Measurements from ENCODE around the gene LRP5. TPM values are rescaled to one million over a fixed set of nuclear protein-coding genes. Genes with fewer than 3 reads are reported as not detected.
A peak's percentile ranks its signal among the peaks of the same experiment; 100 is the strongest.

Gene LRP5
- 1 to 10 TPM; 6.8 to 9.3 TPM for total RNA-seq

DNA sequence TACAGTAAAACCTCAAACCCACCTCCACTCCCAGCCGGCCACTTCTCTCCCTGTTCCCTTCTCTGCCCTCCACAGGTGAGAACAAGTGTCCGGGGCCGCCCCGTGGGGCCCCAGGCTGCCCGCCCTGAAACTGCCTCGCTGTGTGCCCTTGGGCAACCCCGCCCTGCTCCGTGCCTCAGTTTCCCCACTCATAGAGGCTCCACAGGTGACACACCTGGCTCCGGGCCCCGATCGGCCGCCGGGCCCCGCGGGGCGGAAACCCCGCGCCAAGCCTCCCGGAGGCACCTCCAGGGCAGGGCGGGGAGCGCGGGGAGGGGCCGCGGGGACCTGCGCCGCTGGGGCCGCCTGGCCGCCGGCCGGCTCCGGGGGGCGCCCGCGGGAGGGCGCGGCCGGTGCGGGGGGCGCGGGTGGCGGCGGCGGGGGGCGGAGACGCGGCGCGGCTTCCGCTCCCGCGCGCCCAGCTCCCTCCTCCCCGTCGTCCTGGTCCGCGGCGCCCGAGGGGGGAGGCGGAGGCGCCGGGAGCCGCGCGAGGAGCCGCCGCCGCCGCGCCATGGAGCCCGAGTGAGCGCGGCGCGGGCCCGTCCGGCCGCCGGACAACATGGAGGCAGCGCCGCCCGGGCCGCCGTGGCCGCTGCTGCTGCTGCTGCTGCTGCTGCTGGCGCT lies at the start of gene LRP5:
Gene LRP5 (plus strand): TSS at position 475 of the 663 bp plus-strand sequence. CDS start 124 bp downstream, at position 599.
- ATAC-seq (replicated peaks in 1 of 2) = peak; percentile 65 to 76

DNA sequence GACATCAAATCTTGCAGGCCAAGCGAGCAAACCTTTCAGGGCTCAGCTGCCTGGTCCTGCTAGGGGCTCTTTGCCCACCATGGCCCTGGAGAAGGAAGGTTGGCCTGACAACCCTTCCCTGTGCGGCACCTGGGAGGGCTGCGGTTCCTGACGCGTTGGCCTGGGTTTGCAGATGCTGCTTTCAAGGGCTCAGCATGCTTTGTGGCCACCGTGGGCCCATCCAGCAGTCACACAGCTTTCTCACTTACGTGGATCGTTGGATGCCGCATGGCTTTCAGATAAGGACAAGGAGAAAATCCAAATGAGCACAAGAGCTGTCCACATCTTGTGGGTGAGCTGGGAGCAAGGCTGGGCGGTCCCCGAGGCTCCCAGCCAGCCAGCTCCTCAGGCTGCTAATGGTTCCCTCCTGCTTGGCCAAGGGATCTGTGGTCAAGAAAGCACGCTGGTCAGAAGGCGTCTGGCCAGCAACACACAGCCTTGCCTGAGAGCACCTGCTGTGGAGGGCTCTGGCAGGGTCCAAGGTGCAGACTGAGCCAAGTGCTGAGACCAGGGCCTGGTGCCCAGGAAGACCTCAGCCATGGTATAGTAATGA lies 48.9 kb upstream of the LRP5 start:
- Mint-ChIP-seq H3K4me1 (ENCODE audit: low read depth) (no peaks in the 10 kb centered on the region), H3K9me3 (no peaks in the 10 kb centered on the region), H3K36me3 (ENCODE audit: insufficient read depth in 2 of 2) (peaks cover 6% of the 10 kb centered on the region in 2 donors), H3K4me3 (no peak overlapping the region), H3K27me3 (ENCODE audit: low read depth) (no peaks in the 10 kb centered on the region), H3K27ac (no peak overlapping the region)
- DNase-seq (no peak), ATAC-seq (replicated peaks in 1 of 2) (no peak)

More for the DNA sequence above, at the start of gene LRP5:
- Mint-ChIP-seq H3K36me3 (ENCODE audit: insufficient read depth in 2 of 2) (peaks cover 0 to 3% of the 10 kb centered on the region in 2 donors), H3K27me3 (ENCODE audit: low read depth) (no peaks in the 10 kb centered on the region), H3K9me3 (no peaks in the 10 kb centered on the region), H3K27ac (no peak within 1 kb of the TSS), H3K4me3 (peak within 1 kb of the TSS; percentile 81 to 86), H3K4me1 (ENCODE audit: low read depth) (peaks cover 29% of the 10 kb centered on the region)
- DNase-seq = peak; percentile 26 to 35

- Mint-ChIP-seq H3K36me3 (ENCODE audit: insufficient read depth in 2 of 2) (peaks cover 6 to 8% of the 10 kb centered on the region in 2 donors), H3K27ac (no peak overlapping the region), H3K9me3 (no peaks in the 10 kb centered on the region), H3K4me3 (no peak overlapping the region), H3K4me1 (ENCODE audit: low read depth) (peaks cover 1% of the 10 kb centered on the region), H3K27me3 (ENCODE audit: low read depth) (no peaks in the 10 kb centered on the region)
- DNase-seq (no peak), ATAC-seq (replicated peaks in 1 of 2) (no peak)
These were observed 48.1 kb upstream of the LRP5 start for GRCh38 chr11:68264244-68264643.

DNA sequence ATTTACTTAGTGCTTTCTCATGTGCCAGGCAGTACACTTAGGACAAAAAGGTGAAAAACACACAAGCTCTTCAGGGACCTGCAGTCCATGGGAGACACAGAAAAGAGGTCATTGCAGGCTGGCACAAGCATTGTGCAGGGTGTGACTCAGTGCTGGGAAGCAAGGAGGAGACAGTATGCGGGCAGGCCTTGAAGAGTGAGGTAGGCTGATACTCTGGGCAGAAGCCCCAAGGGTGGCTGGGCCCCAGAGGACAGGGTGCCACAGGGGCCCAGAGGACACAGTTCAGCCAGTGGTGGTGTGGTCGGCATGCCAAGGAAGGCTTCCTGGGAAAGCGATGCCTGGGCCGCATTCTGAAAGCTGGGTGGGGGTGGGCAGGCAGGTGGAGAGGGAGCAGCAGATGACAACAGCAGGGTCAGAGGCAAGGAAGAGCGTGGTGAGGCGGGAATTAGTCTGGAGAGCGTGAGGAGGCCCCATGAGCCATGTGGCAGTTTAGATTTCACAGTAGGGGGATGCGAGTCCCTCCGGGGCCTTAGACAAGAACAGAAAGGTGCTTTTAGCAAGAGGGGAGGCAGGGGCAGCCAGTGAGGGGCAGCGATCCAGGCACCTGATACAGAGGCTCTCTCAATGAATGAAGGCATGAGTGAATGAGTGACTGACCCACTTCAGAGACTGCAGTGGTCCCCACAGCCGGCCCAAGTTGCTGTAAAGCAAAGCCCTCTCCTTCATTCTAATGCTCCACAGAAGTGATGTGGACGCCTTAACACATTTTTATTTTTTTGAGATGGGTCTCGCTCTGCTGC lies 47.5 kb upstream of the LRP5 start:
- Mint-ChIP-seq H3K27ac (no peak overlapping the region), H3K4me3 (no peak overlapping the region), H3K4me1 (ENCODE audit: low read depth) (peaks cover 8% of the 10 kb centered on the region), H3K27me3 (ENCODE audit: low read depth) (no peaks in the 10 kb centered on the region), H3K9me3 (no peaks in the 10 kb centered on the region), H3K36me3 (ENCODE audit: insufficient read depth in 2 of 2) (peaks cover 6 to 8% of the 10 kb centered on the region in 2 donors)
- ATAC-seq (replicated peaks in 1 of 2) = no peak
- no peak for DNase-seq

DNA sequence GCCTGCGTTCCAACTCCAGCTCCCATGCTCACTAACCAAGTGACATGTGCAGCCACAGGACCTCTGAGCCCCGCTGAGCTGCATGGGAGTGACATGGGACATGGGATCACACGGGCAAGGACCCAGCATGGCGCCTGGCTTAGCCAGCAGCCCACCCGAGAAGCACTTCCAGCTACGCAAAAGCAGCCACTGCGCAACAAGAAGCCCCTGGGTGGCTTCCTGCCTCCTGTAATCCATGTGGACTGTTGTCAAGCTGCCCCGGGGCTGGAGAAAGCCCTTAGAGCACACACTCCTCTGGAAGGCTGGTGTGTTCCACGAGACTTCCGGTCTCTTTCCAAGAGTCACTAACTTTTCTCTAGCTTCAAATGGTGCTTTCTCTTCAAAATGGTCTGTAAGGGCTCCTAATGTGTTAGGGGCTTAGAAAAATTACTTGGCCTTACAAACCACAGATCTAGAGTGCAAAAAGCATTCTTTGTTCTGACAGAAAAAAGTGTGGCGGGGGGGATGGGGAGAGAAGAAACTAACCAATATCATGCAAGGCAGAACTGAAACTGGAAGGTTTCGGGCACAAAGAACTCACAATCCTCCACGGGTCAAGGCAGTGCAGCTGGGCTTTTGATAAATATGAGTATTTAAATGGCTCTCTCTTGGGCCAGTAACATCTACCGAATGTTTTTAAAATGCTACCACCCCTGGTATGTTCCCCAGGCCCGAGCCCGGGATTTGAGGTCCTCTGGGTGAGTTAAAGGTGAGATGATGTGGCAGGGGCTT lies 46.1 kb upstream of the LRP5 start:
- ATAC-seq (replicated peaks in 1 of 2) (no peak), DNase-seq (no peak)
- H3K27me3 Mint-ChIP-seq (ENCODE audit: low read depth) = no peaks in the 10 kb centered on the region
- no peaks in the 10 kb centered on the region for H3K9me3 Mint-ChIP-seq
- peaks cover 21% of the 10 kb centered on the region for H3K4me1 Mint-ChIP-seq (ENCODE audit: low read depth)
- H3K36me3 Mint-ChIP-seq (ENCODE audit: insufficient read depth in 2 of 2) = peaks cover 6 to 7% of the 10 kb centered on the region in 2 donors
- H3K4me3 Mint-ChIP-seq = no peak overlapping the region
- no peak overlapping the region for H3K27ac Mint-ChIP-seq

- H3K4me1 Mint-ChIP-seq (ENCODE audit: low read depth) = peaks cover 22% of the 10 kb centered on the region
- ATAC-seq (replicated peaks in 1 of 2) (no peak), DNase-seq (no peak)
- H3K36me3 Mint-ChIP-seq (ENCODE audit: insufficient read depth in 2 of 2) = peaks cover 6 to 7% of the 10 kb centered on the region in 2 donors
- H3K27ac Mint-ChIP-seq = no peak overlapping the region
- H3K9me3 Mint-ChIP-seq = no peaks in the 10 kb centered on the region
- H3K27me3 Mint-ChIP-seq (ENCODE audit: low read depth) = no peaks in the 10 kb centered on the region
- no peak overlapping the region for H3K4me3 Mint-ChIP-seq
These were observed 45.2 kb upstream of the LRP5 start for GRCh38 chr11:68266936-68267880.

DNA sequence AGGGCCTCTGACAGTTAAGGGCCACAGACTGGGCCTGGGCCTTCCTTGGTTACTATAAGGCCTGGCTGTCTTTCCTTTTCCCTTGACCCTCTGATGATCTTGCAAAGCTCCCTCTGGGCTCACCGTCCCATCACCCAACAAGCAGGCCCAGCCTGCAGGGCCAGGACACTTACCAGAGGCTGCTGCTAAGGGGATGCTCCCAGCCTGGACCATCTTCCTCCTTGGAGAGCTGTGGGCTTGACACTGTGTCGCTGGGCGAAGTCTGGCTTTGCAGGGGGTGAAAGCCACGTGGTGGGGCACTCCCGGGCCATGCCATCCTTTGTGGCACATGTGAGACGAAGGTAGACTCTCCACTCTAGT lies 44.5 kb upstream of the LRP5 start:
- peaks cover 29% of the 10 kb centered on the region for H3K4me1 Mint-ChIP-seq (ENCODE audit: low read depth)
- no peaks in the 10 kb centered on the region for H3K27me3 Mint-ChIP-seq (ENCODE audit: low read depth)
- DNase-seq = no peak
- H3K4me3 Mint-ChIP-seq = no peak overlapping the region
- no peaks in the 10 kb centered on the region for H3K9me3 Mint-ChIP-seq
- no peak overlapping the region for H3K27ac Mint-ChIP-seq
- ATAC-seq (replicated peaks in 1 of 2) = no peak
- H3K36me3 Mint-ChIP-seq (ENCODE audit: insufficient read depth in 2 of 2) = peaks cover 6 to 7% of the 10 kb centered on the region in 2 donors

- no peak overlapping the region for H3K27ac Mint-ChIP-seq
- H3K9me3 Mint-ChIP-seq = no peaks in the 10 kb centered on the region
- peak overlapping the region; percentile 10 to 68 for H3K4me3 Mint-ChIP-seq
- no peaks in the 10 kb centered on the region for H3K27me3 Mint-ChIP-seq (ENCODE audit: low read depth)
- ATAC-seq (replicated peaks in 1 of 2) (no peak), DNase-seq (no peak)
- peaks cover 2 to 7% of the 10 kb centered on the region in 2 donors for H3K36me3 Mint-ChIP-seq (ENCODE audit: insufficient read depth in 2 of 2)
- H3K4me1 Mint-ChIP-seq (ENCODE audit: low read depth) = peaks cover 38% of the 10 kb centered on the region
These were observed 42.8 kb upstream of the LRP5 start for GRCh38 chr11:68269414-68270081.

DNA sequence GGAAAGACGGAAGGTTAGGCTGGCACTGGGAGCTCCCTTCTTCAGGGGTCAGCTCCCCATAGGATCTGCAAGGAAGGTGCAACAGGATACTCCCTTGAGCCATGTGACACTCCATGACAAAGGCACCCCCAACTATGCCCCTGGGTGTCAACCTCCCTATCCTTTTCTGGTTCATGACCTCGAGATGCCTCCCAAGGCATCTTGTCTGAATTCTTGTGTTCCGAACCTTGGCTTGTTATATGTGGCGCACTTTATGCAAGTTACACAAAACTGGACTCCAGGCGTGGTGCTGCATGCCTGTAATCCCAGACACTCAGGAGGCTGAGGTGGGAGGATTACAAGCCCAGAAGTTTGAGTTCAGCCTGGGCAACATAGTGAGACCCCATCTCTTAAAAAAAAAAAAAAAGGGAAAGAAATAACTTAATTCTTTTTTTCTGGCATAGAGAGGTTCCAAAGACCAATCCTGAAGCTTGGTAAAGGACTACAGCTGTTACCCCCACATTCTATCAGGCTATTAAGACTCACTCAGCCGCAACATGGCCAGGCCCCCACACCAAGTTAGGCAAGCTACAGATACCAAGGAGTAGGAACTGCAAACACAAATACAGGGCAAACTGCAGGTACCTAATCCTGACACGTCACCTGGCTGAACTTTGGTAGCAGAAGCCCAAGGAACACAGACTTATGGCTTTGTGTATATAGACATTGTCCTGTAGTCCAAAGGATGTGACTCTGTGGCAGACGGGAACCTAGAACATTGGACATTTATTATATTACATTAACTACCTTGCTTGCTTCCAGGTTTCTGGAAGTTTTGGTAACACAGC lies 42.0 kb upstream of the LRP5 start:
- Mint-ChIP-seq H3K4me3 (peak overlapping the region; percentile 97 to 98), H3K4me1 (ENCODE audit: low read depth) (peaks cover 38% of the 10 kb centered on the region), H3K36me3 (ENCODE audit: insufficient read depth in 2 of 2) (peaks cover 0 to 4% of the 10 kb centered on the region in 2 donors), H3K27me3 (ENCODE audit: low read depth) (no peaks in the 10 kb centered on the region), H3K27ac (peak overlapping the region; percentile 90), H3K9me3 (no peaks in the 10 kb centered on the region)
- DNase-seq (no peak), ATAC-seq (replicated peaks in 1 of 2) (no peak)

DNA sequence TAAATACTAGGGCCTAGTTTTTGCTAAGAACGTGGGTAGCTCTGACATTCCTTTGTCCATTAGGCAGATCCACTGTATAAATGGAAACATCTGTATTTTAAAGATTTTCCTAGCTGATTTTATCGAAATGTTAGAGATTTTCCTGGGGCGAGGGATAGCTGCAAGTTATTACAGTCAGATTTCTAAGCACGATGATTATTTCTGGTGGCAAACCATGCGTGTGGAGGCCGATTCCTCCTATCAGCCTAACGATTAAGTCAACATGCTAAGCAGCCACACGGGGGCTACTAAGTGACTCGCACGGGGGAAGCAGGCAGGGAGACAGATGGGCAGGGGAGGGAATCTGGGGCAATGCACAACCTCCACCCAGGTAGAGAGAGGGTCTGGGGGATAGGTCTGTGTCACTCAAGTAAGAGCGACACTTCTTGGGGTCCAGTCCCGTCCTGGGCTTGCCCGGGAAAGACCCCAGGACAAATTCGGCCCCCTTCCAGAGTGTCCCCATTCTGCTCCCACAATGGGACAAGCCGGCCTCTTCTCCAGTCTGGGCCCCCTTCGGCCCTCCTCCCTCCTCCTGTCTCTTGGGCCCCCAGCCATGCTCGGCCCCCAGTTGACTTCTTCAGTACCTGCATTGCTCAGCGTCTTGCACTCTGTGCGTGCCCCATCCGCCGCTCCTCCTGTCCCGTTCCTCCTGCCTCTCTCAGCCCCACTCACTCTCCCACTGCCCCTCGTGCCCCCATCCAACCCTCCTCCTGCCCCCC lies 41.2 kb upstream of the LRP5 start:
- Mint-ChIP-seq H3K27me3 (ENCODE audit: low read depth) (no peaks in the 10 kb centered on the region), H3K9me3 (no peaks in the 10 kb centered on the region), H3K27ac (peak overlapping the region; percentile 90), H3K4me1 (ENCODE audit: low read depth) (peaks cover 38% of the 10 kb centered on the region), H3K4me3 (peak overlapping the region; percentile 97 to 98), H3K36me3 (ENCODE audit: insufficient read depth in 2 of 2) (peaks cover 0 to 4% of the 10 kb centered on the region in 2 donors)
- DNase-seq (peak; percentile 56 to 66), ATAC-seq (replicated peaks in 1 of 2) (peak; percentile 36 to 37)

Data from activated T-cell treated with anti-CD3 and anti-CD28 coated beads, Interleukin-2, amount 50 U/mL, for 72 hours (primary cell).